ENCODE measurements around the gene SELPLG. TPM values are rescaled to one million over a fixed set of nuclear protein-coding genes. Genes with fewer than 3 reads are reported as not detected.

Gene SELPLG
- total RNA-seq, 1 donor from 2014 or later, result 31.9 TPM

GRCh38 chr12:108614041-108614440 is 19.7 kb downstream of the SELPLG start:
- peaks cover 29% of the 10 kb centered on the region for H3K4me1 ChIP-seq
- intact Hi-C loops (cut with DNase I), result no loop called here

GRCh38 chr12:108613548-108613947 is 20.1 kb downstream of the SELPLG start:
- no peaks in the 10 kb centered on the region for H3K9me3 ChIP-seq
- intact Hi-C loops (cut with DNase I), result no loop called here
- ATAC-seq (peak; percentile 45), DNase-seq (no peak)
- H3K27ac ChIP-seq, result no peak overlapping the region
- H3K4me1 ChIP-seq, result peaks cover 27% of the 10 kb centered on the region
- H3K4me3 ChIP-seq, result no peak overlapping the region
- no peaks in the 10 kb centered on the region for H3K27me3 ChIP-seq
- no peaks in the 10 kb centered on the region for H3K36me3 ChIP-seq
- no peak for TF ChIP-seq CTCF (IDR thresholded peaks at IDR 0.05)

More at GRCh38 chr12:108614041-108614440, 19.7 kb downstream of the SELPLG start:
- H3K4me3 ChIP-seq, result no peak overlapping the region
- no peaks in the 10 kb centered on the region for H3K27me3 ChIP-seq
- no peak for DNase-seq
- no peak overlapping the region for H3K27ac ChIP-seq
- ATAC-seq, result no peak
- no peak for TF ChIP-seq CTCF (IDR thresholded peaks at IDR 0.05)
- no peaks in the 10 kb centered on the region for H3K9me3 ChIP-seq
- no peaks in the 10 kb centered on the region for H3K36me3 ChIP-seq

- H3K27me3 ChIP-seq, result no peaks in the 10 kb centered on the region
- intact Hi-C loops (cut with DNase I), result no loop called here
- ATAC-seq (no peak), DNase-seq (no peak)
- peaks cover 22% of the 10 kb centered on the region for H3K4me1 ChIP-seq
- no peaks in the 10 kb centered on the region for H3K36me3 ChIP-seq
- no peaks in the 10 kb centered on the region for H3K9me3 ChIP-seq
- no peak for TF ChIP-seq CTCF (IDR thresholded peaks at IDR 0.05)
- no peak overlapping the region for H3K4me3 ChIP-seq
- H3K27ac ChIP-seq, result no peak overlapping the region
Measured at GRCh38 chr12:108612788-108613282, 20.9 kb downstream of the SELPLG start.

- no peak for DNase-seq
- Histone ChIP-seq H3K27me3 (no peaks in the 10 kb centered on the region), H3K4me3 (no peak overlapping the region), H3K4me1 (peaks cover 13% of the 10 kb centered on the region), H3K27ac (no peak overlapping the region), H3K36me3 (no peaks in the 10 kb centered on the region), H3K9me3 (no peaks in the 10 kb centered on the region)
- TF ChIP-seq CTCF (IDR thresholded peaks at IDR 0.05), result peak; percentile 57
- ATAC-seq, result peak; percentile 31
- intact Hi-C loops (cut with DNase I), result no loop called here
Measured at GRCh38 chr12:108611884-108612415, 21.7 kb downstream of the SELPLG start.

- Histone ChIP-seq H3K4me3 (no peak overlapping the region), H3K36me3 (no peaks in the 10 kb centered on the region), H3K4me1 (peaks cover 8% of the 10 kb centered on the region), H3K27me3 (no peaks in the 10 kb centered on the region), H3K9me3 (no peaks in the 10 kb centered on the region), H3K27ac (no peak overlapping the region)
- TF ChIP-seq CTCF (IDR thresholded peaks at IDR 0.05), result no peak
- intact Hi-C loops (cut with DNase I), result no loop called here
- DNase-seq (no peak), ATAC-seq (no peak)
Measured at GRCh38 chr12:108610856-108611605, 22.7 kb downstream of the SELPLG start.

Data from upper lobe of right lung (tissue), 1 donor.